Measurements from ENCODE around the gene FMO4.
"Not testable (repeated sequence)": the region's sequence is repeated elsewhere in the genome, so short reads cannot be mapped to it uniquely, and the experiment has no call there.

FMO4 gene

DNA sequence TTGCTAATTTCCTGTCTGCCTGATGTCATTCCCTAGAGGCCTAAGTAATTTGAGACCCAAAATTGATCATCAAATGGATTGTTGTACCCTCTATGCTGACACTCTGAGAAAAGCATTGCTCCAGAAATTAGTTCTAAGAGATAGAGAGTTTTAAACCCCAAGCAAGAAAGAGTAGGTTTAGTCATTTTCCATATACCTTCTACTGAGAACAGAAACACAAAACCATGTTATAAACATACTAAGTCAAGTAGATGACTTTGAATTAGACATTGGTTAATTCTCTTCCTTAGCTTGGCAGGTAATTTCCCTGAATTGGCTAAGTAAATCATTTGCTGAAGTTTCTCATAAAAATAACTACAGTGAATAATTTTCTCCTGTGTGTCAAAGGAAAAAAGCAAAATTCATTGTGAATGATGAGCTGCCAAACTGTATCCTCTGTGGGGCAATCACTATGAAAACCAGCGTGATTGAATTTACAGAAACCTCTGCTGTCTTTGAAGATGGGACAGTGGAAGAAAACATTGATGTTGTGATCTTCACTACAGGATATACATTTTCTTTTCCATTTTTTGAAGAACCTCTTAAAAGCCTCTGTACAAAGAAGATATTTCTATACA lies 20.1 kb downstream of the FMO4 start:
- DNase-seq = no peak

DNA sequence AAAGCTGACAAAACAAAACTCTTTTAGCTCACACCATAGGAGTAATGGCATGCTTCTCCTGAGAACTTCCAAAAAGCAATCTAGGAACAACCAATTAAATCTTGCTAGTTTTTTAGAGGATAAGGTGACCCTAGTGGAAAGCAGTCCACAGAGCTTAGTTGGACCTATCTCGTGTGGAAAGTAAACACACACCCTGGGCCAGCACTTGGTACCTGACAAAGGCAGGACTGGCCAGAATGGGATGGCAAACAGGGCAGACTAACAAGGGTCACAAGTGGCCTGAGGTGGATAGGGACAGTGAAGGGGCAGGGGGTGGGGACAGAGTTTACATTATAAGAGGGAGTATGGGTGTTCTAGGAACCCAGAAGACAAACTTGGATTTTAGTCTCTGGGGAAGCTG lies 22.0 kb downstream of the FMO4 start:
- DNase-seq = no peak

DNA sequence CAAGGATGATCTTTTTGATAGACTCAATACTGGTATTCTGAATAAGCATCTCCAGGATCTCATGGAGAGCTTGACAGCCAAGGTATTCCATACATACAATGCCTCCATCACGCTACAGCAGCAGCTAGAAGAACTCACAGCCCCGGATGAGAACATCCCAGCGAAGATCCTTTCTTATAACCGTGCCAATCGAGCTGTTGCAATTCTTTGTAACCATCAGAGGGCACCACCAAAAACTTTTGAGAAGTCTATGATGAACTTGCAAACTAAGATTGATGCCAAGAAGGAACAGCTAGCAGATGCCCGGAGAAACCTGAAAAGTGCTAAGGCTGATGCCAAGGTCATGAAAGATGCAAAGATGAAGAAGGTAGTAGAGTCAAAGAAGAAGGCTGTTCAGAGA lies 25.4 kb downstream of the FMO4 start:
- DNase-seq = not testable (repeated sequence)

DNA sequence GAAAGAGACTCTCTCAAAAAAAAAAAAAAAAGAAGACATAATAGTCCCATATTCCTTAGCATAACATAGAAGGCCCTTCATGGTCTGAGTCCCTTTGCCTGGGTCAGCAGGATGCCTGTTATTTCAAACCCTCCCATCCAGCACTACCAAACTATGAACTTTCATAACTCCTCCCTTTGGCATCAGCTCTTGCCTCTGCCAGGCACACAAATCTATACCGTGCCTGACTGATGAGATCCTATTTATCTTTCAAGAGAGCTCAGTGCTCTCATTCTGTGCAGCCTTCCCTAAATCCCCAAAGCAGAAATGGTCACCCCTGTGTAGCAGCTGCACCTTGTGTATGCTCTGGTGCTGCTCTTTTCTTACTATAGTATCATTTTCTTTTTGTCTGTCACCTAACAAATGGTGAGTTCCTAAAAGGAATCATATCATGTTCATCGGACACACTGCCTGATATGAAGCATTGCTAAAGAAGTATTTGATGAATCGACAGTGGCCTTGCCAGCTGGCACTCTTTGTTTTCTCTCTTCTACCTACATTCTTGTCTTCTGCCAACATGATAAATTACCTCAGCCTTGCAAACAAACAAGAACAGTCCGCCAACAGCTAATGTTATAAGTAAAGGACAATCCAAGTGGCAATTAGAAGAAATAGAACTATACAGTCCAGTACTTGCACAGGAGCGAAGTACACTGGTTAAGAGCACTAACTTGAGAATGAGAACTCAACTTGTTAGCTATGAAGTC lies 29.9 kb downstream of the FMO4 start:
- DNase-seq = no peak

DNA sequence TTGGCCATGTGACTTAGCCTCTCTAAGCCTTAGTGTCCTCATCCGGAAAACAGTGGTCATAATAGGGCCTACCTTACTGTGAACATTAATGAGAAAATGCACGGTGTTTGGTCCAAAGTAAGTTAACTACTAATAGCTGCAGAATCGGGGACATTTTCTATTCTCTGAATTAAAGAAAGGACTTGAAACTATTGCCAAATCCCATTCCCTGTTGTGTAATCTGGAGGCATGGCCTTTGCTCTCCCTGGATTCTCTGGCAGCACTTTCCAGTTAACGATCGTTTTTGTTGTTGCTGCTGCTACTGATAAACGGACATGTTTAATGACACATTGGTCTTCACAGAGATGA lies 30.5 kb downstream of the FMO4 start:
- no peak for DNase-seq

DNA sequence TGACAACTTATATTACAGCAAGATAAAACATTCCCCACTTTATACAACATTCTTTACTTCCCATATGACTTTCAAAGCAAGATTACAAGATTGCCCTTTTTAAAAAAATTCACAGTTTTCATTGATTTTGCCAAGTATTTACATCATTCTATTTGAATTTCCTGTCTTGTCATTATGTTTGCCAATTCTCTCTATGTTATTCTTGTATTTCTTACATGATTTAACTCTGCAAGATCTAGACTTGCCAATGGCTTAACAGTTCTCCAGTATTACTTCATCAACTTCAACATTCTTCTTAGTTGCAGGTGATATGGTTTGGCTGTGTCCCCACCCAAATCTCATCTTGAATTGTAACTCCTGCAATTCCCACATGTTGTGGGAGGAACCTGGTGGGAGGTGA lies 31.6 kb downstream of the FMO4 start:
- no peak for DNase-seq

DNA sequence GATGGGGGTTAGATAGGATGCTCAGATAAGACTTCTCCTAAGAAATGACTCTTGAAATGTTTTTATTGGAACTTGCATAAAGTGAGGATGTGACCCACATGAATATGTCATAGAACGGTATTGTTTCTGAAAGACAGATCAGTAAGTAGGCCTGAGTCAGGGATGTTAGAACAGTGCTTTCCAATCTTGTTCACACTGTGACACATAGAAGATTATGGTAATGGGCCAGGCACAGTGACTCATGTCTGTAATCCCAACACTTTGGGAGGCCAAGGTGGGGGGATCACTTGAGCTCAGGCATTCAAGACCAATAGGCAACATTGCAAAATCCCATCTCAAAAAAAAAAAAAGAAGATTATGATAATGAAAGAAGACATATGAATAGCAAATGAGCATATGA lies 32.9 kb downstream of the FMO4 start:
- DNase-seq = no peak

DNA sequence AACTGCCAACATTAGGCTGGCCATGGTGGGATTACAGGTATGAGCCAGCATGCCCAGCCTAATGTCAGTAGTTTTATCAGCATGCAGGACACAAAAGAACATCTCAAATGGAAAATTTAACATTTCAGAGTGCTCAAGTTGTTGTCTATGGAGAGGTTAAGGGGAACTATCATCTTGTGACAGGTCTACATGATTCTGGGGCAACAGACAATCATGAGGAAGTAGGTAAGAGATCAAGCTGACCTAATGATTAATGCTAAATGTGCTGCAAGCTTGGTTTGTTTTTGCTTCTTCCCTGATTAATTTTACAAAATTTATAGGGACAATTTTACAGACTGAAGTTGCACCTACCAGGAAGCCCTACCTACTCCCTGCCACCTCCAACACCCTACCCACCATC lies 36.6 kb downstream of the FMO4 start:
- no peak for DNase-seq

DNA sequence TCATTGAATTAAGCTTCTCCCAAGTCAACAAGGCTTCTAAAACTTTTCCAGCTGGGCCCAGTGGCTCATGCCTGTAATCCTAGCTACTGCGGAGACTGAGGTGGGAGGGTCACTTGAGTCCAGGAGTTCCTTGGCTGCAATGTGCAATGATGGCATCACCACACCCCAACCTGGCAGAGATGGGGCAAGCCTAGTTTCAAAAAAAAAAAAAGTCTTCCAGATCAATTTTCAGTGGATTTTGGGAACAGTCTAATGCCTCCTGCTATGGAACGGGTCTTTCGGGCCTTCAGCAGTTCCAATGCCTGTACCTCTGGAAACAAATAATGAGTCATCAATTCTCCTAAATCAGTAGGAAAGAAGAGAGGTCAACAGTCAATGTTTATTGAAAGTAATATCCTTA lies 38.0 kb downstream of the FMO4 start:
- no peak for DNase-seq

DNA sequence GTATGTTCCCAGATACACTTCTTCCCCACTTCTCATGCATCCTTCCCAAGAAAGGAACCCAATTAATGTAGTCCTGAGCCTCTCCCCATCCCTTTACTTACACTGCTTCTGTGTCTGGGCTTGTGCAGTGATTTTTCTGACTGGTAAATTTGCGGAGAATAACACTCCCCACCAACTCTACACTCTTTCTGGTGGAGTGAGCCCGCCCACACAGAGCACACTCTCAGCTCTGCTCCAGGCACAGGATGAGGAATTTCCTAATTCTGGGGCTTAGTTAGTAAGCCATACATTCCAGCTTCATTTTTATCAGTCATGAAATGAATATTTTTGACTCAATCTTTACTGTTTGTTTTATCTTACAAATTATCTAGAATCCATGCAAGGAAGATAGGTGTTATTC lies 38.6 kb downstream of the FMO4 start:
- no peak for DNase-seq

DNA sequence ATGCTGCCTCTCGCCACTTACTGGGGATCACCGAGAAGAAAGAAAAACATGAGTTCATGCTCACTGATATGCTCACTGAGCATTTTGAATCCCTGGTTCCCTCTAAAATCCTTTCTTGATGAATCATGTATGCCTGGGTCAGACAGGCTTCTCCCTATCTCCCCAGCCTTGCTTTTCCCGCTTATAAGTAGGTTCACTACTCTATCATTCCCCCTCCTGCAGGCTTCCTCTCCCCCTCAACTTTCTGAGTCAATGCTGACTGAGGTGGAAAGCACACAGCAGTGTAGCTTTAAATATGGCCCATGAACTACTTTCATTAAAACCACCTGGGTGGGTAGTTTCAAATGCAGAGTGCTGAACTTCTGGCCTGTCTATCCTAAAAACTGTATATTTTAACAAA lies 41.7 kb downstream of the FMO4 start:
- no peak for DNase-seq

DNA sequence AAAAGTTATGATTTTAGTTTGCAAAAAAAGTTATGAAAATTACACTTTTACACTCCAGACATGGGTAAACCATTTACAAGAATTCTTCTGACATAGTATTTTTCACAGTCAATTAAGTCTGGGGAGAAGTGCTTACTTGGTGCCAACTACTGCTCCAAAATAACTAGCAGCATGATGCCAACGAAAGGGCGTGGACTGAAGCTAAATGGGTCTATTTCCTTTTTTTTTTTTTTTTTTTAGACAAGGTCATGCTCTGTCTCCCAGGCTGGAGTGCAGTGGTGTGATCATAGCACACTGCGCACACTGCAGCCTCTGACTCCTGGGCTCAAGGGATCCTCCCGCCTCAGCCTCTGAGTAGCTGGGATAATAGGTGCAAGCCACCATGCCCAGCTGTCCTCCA lies 43.2 kb downstream of the FMO4 start:
- DNase-seq = no peak

DNA sequence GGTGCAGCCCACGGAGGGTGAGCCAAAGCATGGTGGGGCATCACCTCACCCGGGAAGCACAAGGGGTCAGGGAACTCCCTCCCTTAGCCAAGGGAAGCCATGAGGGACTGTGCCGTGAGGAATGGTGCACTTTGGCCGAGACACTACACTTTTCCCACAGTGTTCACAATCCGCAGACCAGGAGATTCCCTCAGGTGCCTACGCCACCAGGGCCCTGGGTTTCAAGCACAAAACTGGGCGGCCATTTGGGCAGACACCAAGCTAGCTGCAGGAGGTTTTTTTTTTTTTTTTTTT lies 45.3 kb downstream of the FMO4 start:
- not testable (repeated sequence) for DNase-seq

DNA sequence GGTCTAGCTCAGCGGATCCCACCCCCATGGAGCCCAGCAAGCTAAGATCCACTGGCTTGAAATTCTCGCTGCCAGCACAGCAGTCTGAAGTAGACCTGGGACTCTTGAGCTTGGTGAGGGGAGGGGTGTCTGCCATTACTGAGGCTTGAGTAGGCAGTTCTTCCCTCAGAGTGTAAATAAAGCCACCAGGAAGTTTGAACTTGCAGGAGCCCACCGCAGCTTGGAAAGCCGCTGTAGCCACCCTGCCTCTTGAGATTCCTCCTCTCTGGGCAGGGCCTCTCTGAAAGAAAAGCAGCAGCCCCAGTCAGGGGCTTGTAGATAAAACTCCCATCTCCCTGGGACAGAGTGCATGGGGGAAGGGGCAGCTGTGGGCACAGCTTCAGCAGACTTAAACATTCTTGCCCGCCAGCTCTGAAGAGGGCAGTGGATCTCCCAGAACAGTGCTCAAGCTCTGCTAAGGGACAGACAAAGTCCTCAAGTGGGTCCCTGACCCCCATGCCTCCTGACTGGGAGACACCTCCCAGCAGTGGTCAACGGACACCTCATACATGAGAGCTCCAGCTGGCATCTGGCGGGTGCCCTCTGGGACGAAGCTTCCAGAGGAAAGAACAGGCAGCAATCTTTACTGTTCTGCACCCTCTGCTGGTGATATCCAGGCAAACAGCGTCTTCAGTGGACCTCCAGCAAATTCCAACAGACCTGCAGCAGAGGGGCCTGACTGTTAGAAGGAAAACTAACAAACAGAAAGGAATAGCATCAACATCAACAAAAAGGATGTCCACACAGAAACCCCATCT lies 45.9 kb downstream of the FMO4 start:
- not testable (repeated sequence) for DNase-seq

DNA sequence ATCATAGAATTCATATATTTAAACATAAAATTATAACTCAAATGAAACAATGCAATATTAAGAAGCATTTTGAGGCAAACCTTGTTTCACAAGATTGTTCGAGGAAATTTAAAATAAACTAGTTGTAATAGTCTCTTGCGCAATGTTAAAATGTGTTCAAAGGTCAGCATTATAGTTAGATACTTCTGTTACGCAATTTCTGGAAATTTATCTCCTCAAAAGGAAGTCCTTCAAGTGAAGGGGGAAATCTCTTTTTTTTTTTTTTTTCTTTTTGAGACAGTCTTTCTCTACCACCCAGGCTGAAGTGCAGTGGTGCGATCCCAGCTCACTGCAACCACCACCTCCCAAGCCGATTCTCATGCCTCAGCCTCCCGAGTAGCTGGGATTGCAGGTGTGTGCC lies 52.1 kb downstream of the FMO4 start:
- DNase-seq = no peak

DNA sequence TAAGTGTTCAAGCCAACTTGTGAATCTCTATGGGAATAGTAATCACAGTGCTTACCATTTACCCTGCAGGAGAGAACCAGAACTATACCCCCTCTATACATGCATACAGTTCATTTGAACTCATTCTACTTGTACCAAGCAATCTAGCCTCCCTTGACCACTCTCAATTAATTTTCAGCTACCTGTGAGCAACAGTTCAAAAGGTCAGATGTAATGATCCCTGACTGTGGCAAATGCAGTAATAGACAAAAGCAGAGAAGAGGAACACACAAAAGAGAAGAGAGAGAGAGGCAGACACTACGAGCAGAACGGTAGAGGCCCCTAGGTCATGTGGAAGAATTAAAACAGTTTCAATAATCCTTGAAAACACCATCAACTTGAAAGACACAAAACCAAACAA lies 52.8 kb downstream of the FMO4 start:
- no peak for DNase-seq

DNA sequence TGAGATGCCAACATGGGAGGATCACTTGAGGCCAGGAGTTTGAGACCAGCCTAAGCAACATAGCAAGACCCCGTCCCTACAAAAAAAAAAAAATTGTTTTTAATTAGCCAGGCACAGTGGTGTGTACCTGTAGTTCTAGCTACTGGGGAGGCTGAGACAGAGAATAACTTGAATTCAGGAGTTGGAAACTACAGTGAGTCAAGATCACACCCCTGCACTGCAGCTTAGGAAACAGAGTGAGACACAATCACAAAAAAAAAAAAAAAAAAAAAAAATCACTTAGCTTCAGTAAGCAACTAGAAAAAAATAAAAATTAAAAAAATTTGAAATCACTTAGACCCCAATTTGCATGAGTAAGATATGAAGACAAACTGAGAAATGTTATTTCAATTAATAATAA lies 53.5 kb downstream of the FMO4 start:
- DNase-seq = no peak

DNA sequence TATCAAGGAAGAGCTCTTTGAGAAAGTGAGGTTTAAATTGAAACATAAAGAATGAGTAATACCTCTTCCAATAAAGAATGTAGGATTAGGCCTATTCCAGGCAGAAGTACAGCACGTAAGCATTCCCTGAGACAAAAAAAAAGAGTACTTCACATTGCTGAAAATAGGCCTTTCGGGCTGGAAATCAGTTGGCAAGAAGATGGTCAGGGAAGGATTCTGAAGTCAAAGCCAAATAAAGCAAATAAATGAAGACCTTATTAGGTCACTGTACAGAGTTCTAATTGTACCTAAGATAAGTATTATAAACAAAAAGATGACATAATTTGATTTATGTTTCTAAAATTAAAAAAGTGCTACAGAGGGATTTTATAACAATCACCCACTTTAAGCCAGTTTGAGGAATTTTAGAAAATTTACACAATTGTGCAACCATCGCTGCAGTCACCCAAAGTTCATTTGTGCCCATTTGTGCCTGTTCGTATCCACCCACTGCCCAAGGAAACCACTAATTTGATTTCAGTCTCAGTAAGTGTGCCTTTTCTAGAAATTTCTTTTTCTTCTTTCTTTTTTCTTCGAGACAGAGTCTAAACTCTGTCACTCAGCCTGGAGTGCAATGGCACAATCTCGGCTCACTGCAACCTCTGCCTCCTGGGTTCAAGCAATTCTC lies 58.6 kb downstream of the FMO4 start:
- no peak for DNase-seq

DNA sequence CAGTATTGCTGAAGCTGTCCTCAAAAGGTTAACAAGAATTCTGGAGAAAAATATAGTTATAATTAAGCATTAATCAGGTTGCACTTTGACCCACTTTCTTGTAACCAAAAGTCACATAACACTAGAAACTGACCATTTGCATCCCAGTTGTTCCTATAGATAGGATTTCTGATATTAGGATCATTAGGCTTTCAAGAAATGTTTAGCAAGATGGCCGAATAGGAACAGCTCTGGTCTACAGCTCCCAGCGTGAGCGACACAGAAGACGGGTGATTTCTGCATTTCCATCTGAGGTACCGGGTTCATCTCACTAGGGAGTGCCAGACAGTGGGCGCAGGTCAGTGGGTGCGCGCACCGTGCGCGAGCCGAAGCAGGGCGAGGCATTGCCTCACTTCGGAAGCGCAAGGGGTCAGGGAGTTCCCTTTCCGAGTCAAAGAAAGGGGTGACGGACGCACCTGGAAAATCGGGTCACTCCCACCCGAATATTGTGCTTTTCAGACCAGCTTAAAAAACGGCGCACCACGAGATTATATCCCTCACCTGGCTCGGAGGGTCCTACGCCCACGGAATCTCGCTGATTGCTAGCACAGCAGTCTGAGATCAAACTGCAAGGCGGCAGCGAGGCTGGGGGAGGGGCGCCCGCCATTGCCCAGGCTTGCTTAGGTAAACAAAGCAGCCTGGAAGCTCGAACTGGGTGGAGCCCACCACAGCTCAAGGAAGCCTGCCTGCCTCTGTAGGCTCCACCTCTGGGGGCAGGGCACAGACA lies 59.6 kb downstream of the FMO4 start:
- DNase-seq = not testable (repeated sequence)

DNA sequence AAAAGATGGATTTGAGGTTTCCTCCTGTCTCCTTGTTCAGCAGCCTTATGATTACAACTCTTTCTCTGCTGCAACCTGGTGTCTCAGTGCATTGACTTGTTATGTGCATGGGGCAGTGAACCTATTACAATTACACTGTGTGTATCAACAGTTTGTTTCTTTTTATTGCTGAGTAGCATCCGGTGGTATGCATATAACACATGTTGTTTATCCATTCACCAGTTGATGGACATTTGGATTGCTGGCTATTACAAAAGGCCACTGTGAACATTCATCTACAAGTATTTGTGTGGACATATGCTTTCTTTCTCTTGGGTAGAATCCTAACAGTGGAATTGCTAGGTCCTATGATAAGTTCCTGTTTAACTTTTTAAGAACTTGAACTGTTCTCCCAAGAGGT lies 65.9 kb downstream of the FMO4 start:
- DNase-seq = no peak

DNA sequence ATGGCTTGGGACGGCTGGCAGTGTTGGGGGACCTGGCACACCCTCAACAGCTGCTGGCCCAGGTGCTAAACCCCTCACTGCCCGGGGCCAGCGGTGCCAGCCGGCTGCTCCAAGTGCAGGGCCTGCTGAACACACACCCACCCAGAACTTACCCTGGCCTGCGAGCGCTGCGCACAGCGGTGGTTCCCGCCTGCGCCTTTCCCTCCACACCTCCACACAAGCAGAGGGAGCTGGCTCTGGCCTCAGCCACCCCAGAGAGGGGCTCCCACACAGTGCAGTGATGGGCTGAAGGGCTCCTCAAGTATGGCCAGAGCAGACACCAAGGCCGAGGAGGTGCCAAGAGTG lies 67.9 kb downstream of the FMO4 start:
- DNase-seq = no peak

DNA sequence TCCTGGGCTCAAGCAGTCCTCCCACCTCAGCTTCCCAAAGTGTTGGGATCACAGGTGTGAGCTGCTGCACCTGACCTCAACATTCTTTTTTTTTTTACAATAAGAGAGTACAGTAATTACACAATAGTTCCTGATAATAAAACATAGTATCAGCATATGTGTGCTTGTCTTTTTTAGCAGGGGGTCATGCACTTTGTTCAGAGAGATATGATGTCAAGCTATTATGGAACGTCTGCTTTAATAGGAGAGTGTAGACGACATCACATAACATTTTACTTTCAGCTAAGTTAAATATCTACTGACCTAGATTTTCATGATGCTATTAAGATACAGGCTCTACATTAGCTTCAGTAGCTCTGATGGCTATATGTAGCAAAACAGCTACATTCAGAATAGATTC lies 70.5 kb downstream of the FMO4 start:
- DNase-seq = no peak

DNA sequence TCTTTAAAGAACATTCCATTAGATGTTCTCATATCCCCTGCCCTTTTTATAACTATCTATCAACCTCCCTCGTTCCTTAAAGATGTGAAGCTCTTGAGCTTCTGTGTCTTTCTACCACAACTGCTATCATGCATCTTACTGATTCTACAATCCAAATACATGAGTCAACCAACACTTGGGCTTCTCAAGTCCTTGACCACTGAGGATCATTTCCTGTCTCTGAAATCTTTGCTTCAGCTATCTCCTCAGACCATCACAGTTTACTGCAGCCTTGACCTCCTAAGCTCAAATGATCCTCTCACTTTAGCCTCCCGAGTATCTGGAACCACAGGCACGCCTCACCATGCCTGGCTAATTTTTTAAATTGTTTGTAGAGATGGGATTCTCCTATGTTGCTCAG lies 75.2 kb downstream of the FMO4 start:
- no peak for DNase-seq

All from stimulated activated naive CD4-positive, alpha-beta T cell treated with Interleukin-2 at 50 U/mL for 16 hours (primary cell).